SU-DHL-6 (cell line): ENCODE results near the gene NEUROG1.

Experiments
- CTCF ChIP-seq: fragments of 200-600 bp; sonication (generic); IDR thresholded peaks from one replicate; pipeline ENCODE4 v1.5.1; 2017; ENCODE audit warnings: antibody characterized with exemption, mild to moderate bottlenecking, low read length, moderate library complexity; ENCODE audit not compliant: insufficient read depth, poor library complexity, severe bottlenecking
- EZH2phosphoT487 ChIP-seq: fragments of 200-600 bp; sonication (generic), shearing (Covaris generic); conservative IDR thresholded peaks from 2 replicates; pipeline ENCODE4 v1.6.1; 2018; ENCODE audit warnings: mild to moderate bottlenecking, antibody characterized with exemption, low read length, moderate library complexity, mixed read lengths

DNA sequence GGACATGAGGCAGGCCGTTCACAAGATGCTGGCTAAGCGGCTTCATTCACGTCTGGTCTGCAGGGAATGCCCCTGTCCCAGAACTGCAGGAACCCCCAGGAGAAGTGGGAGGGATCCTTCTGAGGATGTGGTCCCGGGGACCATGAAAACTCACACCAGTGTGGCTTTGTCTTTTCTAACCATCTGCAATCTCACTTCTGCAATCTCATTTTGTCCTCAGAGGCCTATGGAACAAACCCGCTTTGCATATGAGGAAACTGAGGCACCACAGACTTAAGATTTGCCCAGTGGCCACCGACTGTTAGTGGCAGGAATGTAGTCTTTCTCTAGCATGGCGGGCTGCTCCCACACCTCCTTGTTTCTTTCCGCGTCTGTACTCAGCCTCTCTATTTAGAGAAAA lies 36.1 kb upstream of the NEUROG1 start:
- no peak for TF ChIP-seq CTCF
- TF ChIP-seq EZH2phosphoT487, result no peak
